ENCODE data around the gene VWA5B1.

VWA5B1 gene

DNA sequence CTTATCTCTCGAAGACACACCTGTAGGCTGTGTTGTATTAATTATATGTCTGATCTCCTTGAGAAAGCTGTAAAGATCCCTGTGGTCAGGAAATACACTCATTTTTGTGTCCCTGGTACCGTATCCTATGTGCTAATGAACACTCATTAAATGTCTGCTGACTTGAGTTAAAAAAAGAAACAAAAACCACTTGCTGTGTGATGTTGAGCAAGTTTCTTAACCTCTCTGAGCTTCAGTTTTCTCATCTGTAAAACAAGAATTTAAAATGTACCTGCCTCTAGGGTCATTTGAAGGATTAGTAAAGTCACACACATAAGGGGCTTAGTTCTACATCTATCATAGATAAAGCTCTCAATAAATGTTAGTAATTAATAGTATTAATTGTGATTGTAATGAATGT, 91.3 kb downstream of the VWA5B1 start:
- no peak overlapping the region for H3K27ac ChIP-seq (replicated peaks)
- H3K4me3 ChIP-seq (replicated peaks; ENCODE audit: insufficient read depth, low read length), result no peak overlapping the region
- TF ChIP-seq, protein P1, sequence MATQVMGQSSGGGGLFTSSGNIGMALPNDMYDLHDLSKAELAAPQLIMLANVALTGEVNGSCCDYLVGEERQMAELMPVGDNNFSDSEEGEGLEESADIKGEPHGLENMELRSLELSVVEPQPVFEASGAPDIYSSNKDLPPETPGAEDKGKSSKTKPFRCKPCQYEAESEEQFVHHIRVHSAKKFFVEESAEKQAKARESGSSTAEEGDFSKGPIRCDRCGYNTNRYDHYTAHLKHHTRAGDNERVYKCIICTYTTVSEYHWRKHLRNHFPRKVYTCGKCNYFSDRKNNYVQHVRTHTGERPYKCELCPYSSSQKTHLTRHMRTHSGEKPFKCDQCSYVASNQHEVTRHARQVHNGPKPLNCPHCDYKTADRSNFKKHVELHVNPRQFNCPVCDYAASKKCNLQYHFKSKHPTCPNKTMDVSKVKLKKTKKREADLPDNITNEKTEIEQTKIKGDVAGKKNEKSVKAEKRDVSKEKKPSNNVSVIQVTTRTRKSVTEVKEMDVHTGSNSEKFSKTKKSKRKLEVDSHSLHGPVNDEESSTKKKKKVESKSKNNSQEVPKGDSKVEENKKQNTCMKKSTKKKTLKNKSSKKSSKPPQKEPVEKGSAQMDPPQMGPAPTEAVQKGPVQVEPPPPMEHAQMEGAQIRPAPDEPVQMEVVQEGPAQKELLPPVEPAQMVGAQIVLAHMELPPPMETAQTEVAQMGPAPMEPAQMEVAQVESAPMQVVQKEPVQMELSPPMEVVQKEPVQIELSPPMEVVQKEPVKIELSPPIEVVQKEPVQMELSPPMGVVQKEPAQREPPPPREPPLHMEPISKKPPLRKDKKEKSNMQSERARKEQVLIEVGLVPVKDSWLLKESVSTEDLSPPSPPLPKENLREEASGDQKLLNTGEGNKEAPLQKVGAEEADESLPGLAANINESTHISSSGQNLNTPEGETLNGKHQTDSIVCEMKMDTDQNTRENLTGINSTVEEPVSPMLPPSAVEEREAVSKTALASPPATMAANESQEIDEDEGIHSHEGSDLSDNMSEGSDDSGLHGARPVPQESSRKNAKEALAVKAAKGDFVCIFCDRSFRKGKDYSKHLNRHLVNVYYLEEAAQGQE (IDR thresholded peaks at IDR 0.05; ENCODE audit: insufficient replicate concordance, low read depth), result no peak
- TF ChIP-seq SPI1 (IDR thresholded peaks at IDR 0.05; ENCODE audit: borderline replicate concordance, low read depth) (no peak), GABPA (IDR thresholded peaks at IDR 0.05; ENCODE audit: low read depth) (no peak), POLR2AphosphoS5 (IDR thresholded peaks at IDR 0.05; ENCODE audit: low read depth) (no peak)
- TF ChIP-seq, protein P2, sequence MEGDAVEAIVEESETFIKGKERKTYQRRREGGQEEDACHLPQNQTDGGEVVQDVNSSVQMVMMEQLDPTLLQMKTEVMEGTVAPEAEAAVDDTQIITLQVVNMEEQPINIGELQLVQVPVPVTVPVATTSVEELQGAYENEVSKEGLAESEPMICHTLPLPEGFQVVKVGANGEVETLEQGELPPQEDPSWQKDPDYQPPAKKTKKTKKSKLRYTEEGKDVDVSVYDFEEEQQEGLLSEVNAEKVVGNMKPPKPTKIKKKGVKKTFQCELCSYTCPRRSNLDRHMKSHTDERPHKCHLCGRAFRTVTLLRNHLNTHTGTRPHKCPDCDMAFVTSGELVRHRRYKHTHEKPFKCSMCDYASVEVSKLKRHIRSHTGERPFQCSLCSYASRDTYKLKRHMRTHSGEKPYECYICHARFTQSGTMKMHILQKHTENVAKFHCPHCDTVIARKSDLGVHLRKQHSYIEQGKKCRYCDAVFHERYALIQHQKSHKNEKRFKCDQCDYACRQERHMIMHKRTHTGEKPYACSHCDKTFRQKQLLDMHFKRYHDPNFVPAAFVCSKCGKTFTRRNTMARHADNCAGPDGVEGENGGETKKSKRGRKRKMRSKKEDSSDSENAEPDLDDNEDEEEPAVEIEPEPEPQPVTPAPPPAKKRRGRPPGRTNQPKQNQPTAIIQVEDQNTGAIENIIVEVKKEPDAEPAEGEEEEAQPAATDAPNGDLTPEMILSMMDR (IDR thresholded peaks at IDR 0.05; ENCODE audit: insufficient read depth, low read length), result no peak
- peaks cover 7% of the 10 kb centered on the region for H3K27me3 ChIP-seq (ENCODE audit: insufficient read depth, poor library complexity, severe bottlenecking)
- no peak for DNase-seq (ENCODE audit: low read depth in 1 of 2, low spot score in 1 of 2)

DNA sequence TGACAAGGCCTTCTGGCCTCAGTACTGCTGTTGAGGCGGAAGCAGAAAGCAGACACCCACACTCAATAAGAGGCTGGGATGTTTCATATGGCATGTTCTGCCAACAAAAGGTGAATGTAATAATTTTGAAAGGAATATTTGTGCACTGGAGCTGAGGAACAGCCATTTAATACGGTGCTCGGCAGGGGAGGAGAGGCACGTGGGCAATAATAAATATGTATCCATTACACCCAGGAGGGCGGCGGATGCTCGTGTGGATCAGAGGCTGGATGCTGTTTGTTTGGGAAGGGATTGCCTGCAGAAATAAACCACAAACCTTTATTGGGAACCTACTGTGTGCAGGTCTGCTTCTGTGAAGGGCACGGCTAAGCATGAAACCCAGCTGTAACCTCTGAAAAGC, 92.0 kb downstream of the VWA5B1 start:
- DNase-seq (ENCODE audit: low read depth in 1 of 2, low spot score in 1 of 2), result no peak
- TF ChIP-seq SPI1 (IDR thresholded peaks at IDR 0.05; ENCODE audit: borderline replicate concordance, low read depth) (no peak), POLR2AphosphoS5 (IDR thresholded peaks at IDR 0.05; ENCODE audit: low read depth) (no peak), GABPA (IDR thresholded peaks at IDR 0.05; ENCODE audit: low read depth) (no peak)
- TF ChIP-seq, protein P2 (IDR thresholded peaks at IDR 0.05; ENCODE audit: insufficient read depth, low read length), result no peak
- TF ChIP-seq, protein P1 (IDR thresholded peaks at IDR 0.05; ENCODE audit: insufficient replicate concordance, low read depth), result no peak
- H3K4me3 ChIP-seq (replicated peaks; ENCODE audit: insufficient read depth, low read length), result no peak overlapping the region
- H3K27me3 ChIP-seq (ENCODE audit: insufficient read depth, poor library complexity, severe bottlenecking), result peaks cover 7% of the 10 kb centered on the region
- no peak overlapping the region for H3K27ac ChIP-seq (replicated peaks)

DNA sequence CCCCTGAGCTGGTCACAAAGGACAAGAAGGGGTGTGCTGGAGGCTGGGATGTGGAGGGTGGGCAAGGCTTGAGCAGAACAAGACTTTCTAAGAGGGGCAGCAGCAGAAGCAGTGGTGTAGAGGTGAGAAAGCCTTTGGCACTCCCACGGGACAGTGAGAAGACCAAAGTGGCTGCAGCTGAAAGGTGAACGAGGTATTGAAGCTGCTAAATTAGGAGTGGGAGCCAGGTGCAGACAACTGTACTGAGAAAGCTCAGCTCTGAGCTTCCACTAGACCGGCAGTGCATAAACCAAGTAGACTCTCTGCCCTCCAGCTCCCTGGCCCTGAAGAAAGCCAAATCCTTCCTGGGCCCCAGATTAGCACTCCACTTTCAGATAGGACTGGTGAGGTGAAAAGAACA, 93.0 kb downstream of the VWA5B1 start:
- peaks cover 10% of the 10 kb centered on the region for H3K27me3 ChIP-seq (ENCODE audit: insufficient read depth, poor library complexity, severe bottlenecking)
- TF ChIP-seq, protein P1 (IDR thresholded peaks at IDR 0.05; ENCODE audit: insufficient replicate concordance, low read depth), result no peak
- TF ChIP-seq POLR2AphosphoS5 (IDR thresholded peaks at IDR 0.05; ENCODE audit: low read depth), result no peak
- no peak overlapping the region for H3K27ac ChIP-seq (replicated peaks)
- H3K4me3 ChIP-seq (replicated peaks; ENCODE audit: insufficient read depth, low read length), result no peak overlapping the region
- DNase-seq (ENCODE audit: low read depth in 1 of 2, low spot score in 1 of 2), result no peak

DNA sequence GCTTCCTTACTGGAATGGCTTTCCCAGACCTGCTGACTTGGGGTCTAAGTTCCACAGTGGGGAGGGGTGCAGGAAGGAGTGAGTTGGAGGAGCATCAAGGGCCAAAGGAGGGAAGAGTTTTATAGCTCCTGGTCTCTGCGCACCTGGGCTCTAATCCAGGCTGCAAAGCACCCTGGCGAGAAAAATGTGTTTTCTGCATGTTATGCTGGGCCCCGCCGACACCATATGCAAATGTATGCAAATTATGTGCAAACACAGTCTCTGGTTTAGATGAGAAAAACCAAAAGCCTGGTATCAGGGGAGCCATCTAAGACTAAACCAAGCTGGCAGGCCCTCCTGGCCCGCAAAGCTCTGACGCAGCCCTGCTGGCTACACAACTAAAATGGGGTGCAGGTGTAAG, 95.0 kb downstream of the VWA5B1 start:
- DNase-seq (ENCODE audit: low read depth in 1 of 2, low spot score in 1 of 2), result no peak
- Histone ChIP-seq H3K27ac (replicated peaks) (no peak overlapping the region), H3K27me3 (ENCODE audit: insufficient read depth, poor library complexity, severe bottlenecking) (peaks cover 10% of the 10 kb centered on the region), H3K4me3 (replicated peaks; ENCODE audit: insufficient read depth, low read length) (no peak overlapping the region)
- TF ChIP-seq, protein P2 (IDR thresholded peaks at IDR 0.05; ENCODE audit: insufficient read depth, low read length), result no peak

Data from HL-60 (cell line).